Fibroblast of skin of scalp (primary cell): Measurements from ENCODE around the gene SPEG.

ENCODE experiments used
- DNase-seq: peaks from one replicate; pipeline ENCODE4 v3.0.0-alpha.2; 2013

Gene SPEG

GRCh38 chr2:219498280-219499057 lies 63.8 kb downstream of the SPEG start, which contains the start of gene GMPPA:
TSS of gene GMPPA (plus strand) at chr2:219498891. CDS start at chr2:219499976, 1,085 bp downstream.
- DNase-seq, result peak; percentile 99

- DNase-seq, result no peak
These were observed 64.3 kb downstream of the SPEG start for GRCh38 chr2:219499058-219499307.

DNA sequence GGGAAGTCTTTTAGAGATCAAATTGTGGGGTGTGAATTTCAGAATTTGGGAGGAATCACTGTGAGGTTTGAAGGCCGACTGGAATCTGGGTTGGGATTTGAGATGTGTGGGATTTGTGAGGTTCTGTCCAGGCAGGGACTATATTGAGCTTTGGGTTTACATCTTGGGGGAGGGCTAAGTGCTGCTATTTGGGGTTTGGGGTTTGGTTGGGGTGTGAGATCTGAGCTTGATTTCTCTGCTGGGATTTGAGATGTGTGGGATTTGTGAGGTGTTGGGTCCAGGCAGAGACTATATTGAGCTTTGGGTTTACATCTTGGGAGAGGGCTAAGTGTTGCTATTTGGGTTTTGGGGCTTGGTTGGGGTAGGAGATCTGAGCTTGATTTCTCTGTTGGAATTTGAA lies 64.9 kb downstream of the SPEG start:
- no peak for DNase-seq

GRCh38 chr2:219500135-219500534 lies 65.5 kb downstream of the SPEG start:
- peak; percentile 65 for DNase-seq

GRCh38 chr2:219501849-219502248 lies 67.2 kb downstream of the SPEG start:
- no peak for DNase-seq

GRCh38 chr2:219502618-219503017 lies 68.0 kb downstream of the SPEG start:
- no peak for DNase-seq

DNA sequence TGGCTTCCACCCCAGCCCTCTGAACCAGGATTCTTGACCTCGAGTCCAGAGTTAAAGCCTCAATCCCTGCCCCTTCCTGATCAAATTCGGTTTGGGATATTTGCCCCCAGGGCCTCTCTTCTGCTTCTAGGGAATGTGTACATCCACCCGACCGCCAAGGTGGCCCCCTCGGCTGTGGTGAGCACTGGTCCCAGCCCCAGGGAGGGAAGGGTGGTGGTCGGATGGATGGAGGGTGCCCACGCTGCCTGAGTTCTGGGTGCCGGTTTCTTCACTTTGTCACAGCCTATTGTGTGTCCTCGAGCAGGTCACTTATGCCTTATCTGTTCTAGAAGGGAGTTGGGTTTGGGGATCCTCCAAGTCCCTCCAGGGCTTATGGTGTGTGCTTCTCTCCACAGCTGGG lies 70.9 kb downstream of the SPEG start:
- DNase-seq, result no peak

GRCh38 chr2:219506153-219506801 lies 71.6 kb downstream of the SPEG start:
- DNase-seq, result no peak

- no peak for DNase-seq
These were observed 72.3 kb downstream of the SPEG start for GRCh38 chr2:219506802-219507526.

GRCh38 chr2:219507581-219508443 lies 73.2 kb downstream of the SPEG start:
- DNase-seq, result no peak

DNA sequence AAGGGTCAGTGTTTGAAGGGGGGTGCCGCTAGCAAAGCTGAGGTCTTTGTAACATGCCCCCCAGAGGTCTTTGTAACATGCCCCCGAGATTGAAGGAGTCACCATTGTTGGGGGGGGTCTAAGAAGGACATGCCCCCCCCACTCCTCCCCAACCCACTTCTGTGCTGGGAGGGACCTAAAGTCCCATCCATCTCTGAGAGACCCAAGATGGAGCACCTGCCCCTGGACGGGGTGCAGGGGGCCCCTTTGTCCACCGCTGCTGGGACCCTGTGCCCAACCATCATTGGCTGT lies 73.7 kb downstream of the SPEG start:
- no peak for DNase-seq

DNA sequence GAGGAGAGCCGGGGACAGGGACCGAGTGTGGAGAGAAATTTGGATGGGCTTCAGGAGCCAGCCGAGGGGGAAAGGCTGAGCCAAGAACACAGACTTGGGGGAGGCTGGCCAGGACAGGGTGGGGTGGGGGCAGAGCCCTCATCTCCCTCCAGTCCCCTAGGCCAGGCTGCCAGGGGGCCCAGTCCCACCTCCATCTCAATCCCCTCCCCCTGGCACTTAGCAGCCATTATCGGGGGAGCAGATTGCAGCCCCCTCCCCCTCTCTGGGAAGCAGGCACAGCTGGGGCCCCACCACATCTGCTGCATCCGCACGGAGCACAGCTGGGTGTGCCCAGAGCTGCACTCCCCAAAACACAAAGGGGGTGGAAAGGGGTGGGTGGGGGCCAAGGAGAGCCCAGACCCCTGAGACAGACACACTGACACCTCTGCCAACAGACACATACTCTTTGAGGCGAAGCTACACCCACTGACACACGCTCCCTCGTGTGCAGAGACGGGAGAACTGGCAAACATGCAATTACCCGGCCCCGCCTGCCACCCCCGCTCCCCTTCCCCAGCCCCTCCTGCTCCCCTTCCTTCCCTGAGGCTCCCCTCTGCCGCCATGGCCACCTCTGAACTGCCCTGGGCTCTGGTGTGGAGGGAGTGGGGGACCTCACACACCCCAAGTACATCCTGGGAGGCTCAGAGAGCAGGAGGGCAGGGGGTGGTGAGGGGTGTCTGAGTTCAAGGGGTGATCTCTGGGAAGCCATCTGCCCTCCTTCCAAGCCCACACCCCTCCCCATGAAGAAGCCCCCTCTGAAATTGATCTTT lies 74.5 kb downstream of the SPEG start:
- DNase-seq, result no peak

- DNase-seq, result peak; percentile 54
These were observed 75.3 kb downstream of the SPEG start for GRCh38 chr2:219509780-219510511.

DNA sequence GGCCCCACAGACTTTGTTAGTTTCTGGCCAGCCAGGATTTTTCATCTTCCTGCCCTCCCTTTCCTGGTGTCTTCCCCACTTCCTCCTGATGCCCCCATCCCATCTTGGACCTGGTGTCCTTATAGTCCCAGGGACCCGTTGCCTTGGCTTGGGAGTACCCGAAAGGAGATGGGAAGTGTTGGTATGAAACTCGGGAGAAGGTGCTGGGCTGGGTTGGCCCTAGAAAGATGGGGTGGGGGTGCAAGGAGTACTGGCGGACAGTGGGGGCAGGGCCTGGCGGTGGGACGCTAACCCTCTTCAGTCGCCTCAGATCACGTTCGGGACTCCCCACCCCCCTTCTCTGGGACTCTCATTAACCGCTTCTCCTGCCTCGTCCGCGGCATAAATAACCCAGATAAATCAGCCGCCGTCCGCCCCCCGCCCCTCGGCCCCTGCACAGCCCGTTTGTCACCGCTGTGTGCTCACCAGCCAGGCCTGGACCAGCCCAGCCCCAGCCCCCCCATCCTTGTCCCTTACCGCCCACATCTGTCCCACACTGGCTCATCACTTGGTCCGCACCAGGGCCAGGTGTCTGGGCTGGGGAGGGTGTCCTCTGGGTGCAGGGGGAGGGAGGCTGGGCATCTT lies 76.0 kb downstream of the SPEG start:
- DNase-seq, result no peak

- DNase-seq, result no peak
These were observed 77.1 kb downstream of the SPEG start for GRCh38 chr2:219511547-219512325.

DNA sequence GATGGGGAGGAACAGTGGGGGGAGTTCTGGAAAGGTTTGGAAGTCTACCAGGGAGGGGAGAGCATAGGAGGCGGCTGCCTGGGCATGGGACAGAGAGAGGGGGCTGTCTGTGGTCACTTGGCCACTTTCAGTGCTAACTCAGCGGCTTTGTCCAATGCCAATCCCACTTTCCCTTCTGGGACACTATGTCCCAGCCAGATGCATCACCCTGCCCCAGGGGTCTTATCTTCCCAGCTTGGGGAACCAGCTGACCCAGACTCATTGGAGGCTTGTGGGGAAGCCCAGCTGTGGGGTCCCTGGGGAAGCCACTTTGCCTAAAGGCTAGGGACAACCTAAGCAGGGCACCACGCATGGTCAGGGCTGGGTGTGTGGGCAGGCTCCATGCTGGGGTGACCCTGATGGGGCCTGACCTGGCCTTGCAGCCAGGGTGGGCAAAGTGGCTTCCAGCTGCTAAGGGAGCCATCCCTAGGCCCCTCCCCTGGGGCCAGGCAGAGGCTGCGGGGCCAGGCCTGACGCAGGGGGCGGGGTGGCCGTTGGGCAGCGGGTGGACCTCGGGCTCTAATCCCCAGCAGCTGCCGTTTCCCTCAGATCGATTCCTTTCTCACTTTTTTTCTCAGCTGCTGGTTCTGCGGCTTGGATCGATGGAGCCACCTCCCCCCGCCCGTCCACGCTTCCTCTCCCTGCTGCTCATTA lies 78.0 kb downstream of the SPEG start:
- no peak for DNase-seq

- no peak for DNase-seq
These were observed 79.1 kb downstream of the SPEG start for GRCh38 chr2:219513787-219514186.

- DNase-seq, result no peak
These were observed 79.6 kb downstream of the SPEG start, which contains the start of gene ASIC4 for GRCh38 chr2:219514196-219514761. TSS of gene ASIC4 (plus strand) at chr2:219514482. CDS start at chr2:219514725, 243 bp downstream.

GRCh38 chr2:219514836-219515235 lies 80.2 kb downstream of the SPEG start:
- DNase-seq, result no peak
